SU-DHL-6 (cell line): ENCODE measurements around the gene PITHD1.

Experiments used
- H2AFZ ChIP-seq: fragments of 200-600 bp; sonication (generic); 2 replicates; pipeline ENCODE4 v1.6.1; 2014; ENCODE audit warnings: low read depth, mild to moderate bottlenecking, moderate library complexity, mixed read lengths, antibody characterized with exemption, low read length; ENCODE audit not compliant: severe bottlenecking
- H3F3A ChIP-seq: fragments of 200-600 bp; shearing (Covaris generic); 2 replicates; pipeline ENCODE4 v1.6.0; 2016; ENCODE audit warnings: antibody characterized with exemption, mild to moderate bottlenecking; ENCODE audit not compliant: insufficient read depth
- H3K27ac ChIP-seq: fragments of 200-600 bp; sonication (generic); 2 replicates; pipeline ENCODE4 v1.5.1; 2016; ENCODE audit warnings: low read depth, mild to moderate bottlenecking, low read length, moderate library complexity, mixed read lengths
- H3K27me3 ChIP-seq: fragments of 200-600 bp; sonication (generic), shearing (Covaris generic); 2 replicates; pipeline ENCODE4 v1.6.0; 2014; ENCODE audit warnings: mild to moderate bottlenecking, low read length
- H3K36me3 ChIP-seq: fragments of 200-600 bp; sonication (generic); 2 replicates; pipeline ENCODE4 v1.6.1; 2014; ENCODE audit warnings: mild to moderate bottlenecking, low read length, mixed read lengths
- H3K4me2 ChIP-seq: fragments of 300-600, 200-600 bp; shearing (Covaris generic), sonication (generic); 2 replicates; pipeline ENCODE4 v1.6.0; 2014; ENCODE audit warnings: low read length, low read depth, mild to moderate bottlenecking; ENCODE audit not compliant: poor library complexity, severe bottlenecking
- H3K4me3 ChIP-seq: fragments of 200-600 bp; sonication (generic); 2 replicates; pipeline ENCODE4 v1.5.1; 2014; ENCODE audit warnings: antibody characterized with exemption, low read length, mild to moderate bottlenecking, mixed read lengths; ENCODE audit not compliant: insufficient read depth, poor library complexity, severe bottlenecking
- H3K79me2 ChIP-seq: fragments of 200-600 bp; sonication (generic); 2 replicates; pipeline ENCODE4 v1.6.1; 2014; ENCODE audit warnings: mild to moderate bottlenecking, low read length, moderate library complexity; ENCODE audit not compliant: insufficient read depth
- H3K9ac ChIP-seq: fragments of 200-600 bp; sonication (generic); 2 replicates; pipeline ENCODE4 v1.7.0; 2014; ENCODE audit warnings: mild to moderate bottlenecking, low read length
- H3K9me2 ChIP-seq: fragments of 200-600 bp; sonication (generic); replicated peaks from 2 replicates; pipeline ENCODE4 v1.6.1; 2014; ENCODE audit warnings: low read length; ENCODE audit not compliant: insufficient read depth
- H3K9me3 ChIP-seq: fragments of 200-600 bp; sonication (generic); 2 replicates; pipeline ENCODE4 v1.6.1; 2014; ENCODE audit warnings: low read length, mixed read lengths; ENCODE audit not compliant: insufficient read depth
- H4K20me1 ChIP-seq: fragments of 200-600 bp; sonication (generic); 2 replicates; pipeline ENCODE4 v1.6.1; 2014; ENCODE audit warnings: low read depth, mild to moderate bottlenecking, antibody characterized with exemption, low read length, moderate library complexity, mixed read lengths
- CTCF ChIP-seq: fragments of 200-600 bp; sonication (generic); IDR thresholded peaks from one replicate; pipeline ENCODE4 v1.5.1; 2017; ENCODE audit warnings: antibody characterized with exemption, mild to moderate bottlenecking, low read length, moderate library complexity; ENCODE audit not compliant: insufficient read depth, poor library complexity, severe bottlenecking
- EZH2phosphoT487 ChIP-seq: fragments of 200-600 bp; sonication (generic), shearing (Covaris generic); conservative IDR thresholded peaks from 2 replicates; pipeline ENCODE4 v1.6.1; 2018; ENCODE audit warnings: mild to moderate bottlenecking, antibody characterized with exemption, low read length, moderate library complexity, mixed read lengths

PITHD1 gene

DNA sequence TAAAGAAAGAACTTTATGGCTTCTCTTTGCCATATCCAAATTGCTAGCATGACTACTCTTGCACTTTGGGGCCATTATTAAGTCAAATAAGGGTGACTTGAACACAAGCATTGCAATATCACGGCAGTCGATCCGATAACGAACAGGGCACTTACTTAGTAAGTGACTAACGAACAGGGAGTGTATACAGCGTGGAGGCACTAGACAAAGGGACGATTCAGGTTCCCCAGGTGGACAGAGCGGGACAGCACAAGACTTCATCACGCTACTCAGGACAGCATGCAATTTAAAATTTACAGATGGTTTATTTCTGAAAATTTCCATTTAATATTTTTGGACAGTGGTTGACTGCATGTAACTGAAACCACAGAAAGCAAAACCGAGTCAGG, 5.4 kb upstream of the PITHD1 start:
- no peaks in the 10 kb centered on the region for H3K9me2 ChIP-seq
- no peak overlapping the region for H2AFZ ChIP-seq
- no peaks in the 10 kb centered on the region for H3K9me3 ChIP-seq
- H3K36me3 ChIP-seq = no peaks in the 10 kb centered on the region
- H3K27me3 ChIP-seq = no peaks in the 10 kb centered on the region
- H4K20me1 ChIP-seq = no peaks in the 10 kb centered on the region
- H3K79me2 ChIP-seq = peaks cover 12% of the 10 kb centered on the region
- H3K9ac ChIP-seq = 0 out of 2 replicates have a peak overlapping the region, but pooled peaks have one; percentile 9
- peak overlapping the region; percentile 38 for H3K4me2 ChIP-seq
- H3K27ac ChIP-seq = no peak overlapping the region
- peaks cover 12% of the 10 kb centered on the region for H3F3A ChIP-seq
- TF ChIP-seq EZH2phosphoT487 (no peak), CTCF (no peak)
- H3K4me3 ChIP-seq = no peak overlapping the region

DNA sequence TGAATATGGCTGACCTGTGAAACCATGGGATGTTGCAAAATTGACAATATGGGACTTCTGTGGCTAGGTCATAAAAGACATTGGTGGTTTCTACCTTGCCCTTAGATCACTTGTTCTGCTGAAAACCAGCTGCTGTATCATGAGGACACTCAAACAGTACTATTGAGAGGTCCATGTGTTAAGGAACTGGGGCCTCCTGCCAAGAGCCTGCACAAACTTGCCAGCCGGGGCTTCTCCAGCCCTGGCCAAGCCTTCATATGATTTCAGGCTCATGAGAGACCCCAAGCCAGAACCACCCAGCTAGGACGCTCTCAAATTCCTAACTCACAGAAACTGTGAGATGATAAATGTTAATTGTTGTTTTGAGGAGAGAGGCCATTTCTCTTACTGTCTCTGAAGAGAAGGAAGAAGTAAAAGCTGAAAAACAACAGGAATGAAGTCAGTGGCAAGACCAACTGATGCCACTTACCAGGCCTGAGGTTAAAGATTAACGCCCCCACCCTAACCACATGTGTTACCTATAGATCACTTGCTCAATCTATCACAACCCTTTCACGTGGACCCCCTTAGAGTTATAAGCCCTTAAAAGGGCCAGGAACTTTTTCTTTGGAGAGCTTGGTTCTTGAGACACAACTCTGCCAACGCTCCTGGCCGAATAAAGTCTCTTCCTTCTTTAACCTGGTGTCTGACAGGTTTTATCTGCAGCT, 3.9 kb upstream of the PITHD1 start:
- Histone ChIP-seq H4K20me1 (no peaks in the 10 kb centered on the region; the same call in 1 of the 2 replicates), H3K9me2 (no peaks in the 10 kb centered on the region), H3F3A (peaks cover 12% of the 10 kb centered on the region), H3K27me3 (no peaks in the 10 kb centered on the region), H3K79me2 (peaks cover 25% of the 10 kb centered on the region), H3K4me3 (no peak overlapping the region), H3K9ac (no peak overlapping the region), H3K27ac (no peak overlapping the region), H3K4me2 (no peak overlapping the region), H2AFZ (no peak overlapping the region), H3K36me3 (no peaks in the 10 kb centered on the region), H3K9me3 (no peaks in the 10 kb centered on the region)
- no peak for TF ChIP-seq CTCF
- TF ChIP-seq EZH2phosphoT487 = no peak

DNA sequence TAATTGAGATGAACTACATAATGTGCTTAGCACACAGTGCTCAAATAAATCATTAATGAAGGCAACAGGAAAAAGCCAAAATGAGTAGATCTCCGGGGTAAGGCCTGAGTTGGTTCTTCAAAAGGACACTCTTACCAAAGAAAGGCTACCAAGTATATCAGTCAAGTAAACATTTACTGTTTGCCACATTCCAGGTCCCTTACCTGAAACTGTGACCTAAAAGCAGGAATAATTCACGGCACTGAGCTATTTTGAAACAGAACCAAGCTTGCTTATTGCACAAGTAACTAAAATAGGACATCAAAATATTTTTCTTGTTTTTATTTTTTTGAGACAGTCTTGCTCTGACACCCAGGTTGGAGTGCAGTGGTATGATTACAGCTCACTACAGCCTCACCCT, 2.0 kb upstream of the PITHD1 start:
- Histone ChIP-seq H3K4me2 (peak overlapping the region; percentile 95), H4K20me1 (no peaks in the 10 kb centered on the region; the same call in 1 of the 2 replicates), H3K9me3 (no peaks in the 10 kb centered on the region), H2AFZ (no peak overlapping the region), H3K9me2 (no peaks in the 10 kb centered on the region), H3K27me3 (no peaks in the 10 kb centered on the region), H3K36me3 (no peaks in the 10 kb centered on the region), H3K9ac (peak overlapping the region; percentile 6; the same call in 1 of the 2 replicates), H3F3A (peaks cover 12% of the 10 kb centered on the region), H3K27ac (no peak overlapping the region), H3K79me2 (peaks cover 36% of the 10 kb centered on the region), H3K4me3 (no peak overlapping the region)
- no peak for TF ChIP-seq CTCF
- no peak for TF ChIP-seq EZH2phosphoT487
